Neural cell (in vitro differentiated cells): ENCODE data around the gene PHACTR3.

Experiments
- EP300 ChIP-seq: fragments of 450-650 bp; conservative IDR thresholded peaks from 2 replicates; pipeline ENCODE4 v1.6.1; 2014; ENCODE audit warnings: antibody characterized with exemption, mild to moderate bottlenecking, moderate library complexity; ENCODE audit not compliant: poor library complexity, severe bottlenecking
- EZH2 ChIP-seq: fragments of 200-600, 300-800 bp; shearing (Covaris generic), sonication (generic); IDR thresholded peaks from 2 replicates; pipeline ENCODE4 v1.6.1; 2014; ENCODE audit warnings: antibody characterized with exemption, low read length, borderline replicate concordance, mild to moderate bottlenecking; ENCODE audit not compliant: insufficient read depth, poor library complexity, severe bottlenecking
- RAD21 ChIP-seq: fragments of 450-650 bp; conservative IDR thresholded peaks from 2 replicates; pipeline ENCODE4 v1.6.1; 2014; ENCODE audit warnings: antibody characterized with exemption, mild to moderate bottlenecking, moderate library complexity
- REST ChIP-seq: IDR thresholded peaks from 2 replicates; pipeline ENCODE4 v1.6.1; 2012; ENCODE audit warnings: borderline replicate concordance
- SMC3 ChIP-seq: fragments of 450-650 bp; conservative IDR thresholded peaks from 2 replicates; pipeline ENCODE4 v1.6.1; 2014; ENCODE audit warnings: antibody characterized with exemption, mild to moderate bottlenecking, moderate library complexity; ENCODE audit not compliant: poor library complexity
- TAF1 ChIP-seq: IDR thresholded peaks from 2 replicates; pipeline ENCODE4 v1.6.1; 2012; ENCODE audit warnings: low read depth
- TF ChIP-seq, protein P1 (sequence below): fragments of 450-650 bp; IDR thresholded peaks from 2 replicates; pipeline ENCODE4 v1.5.1; 2014; ENCODE audit warnings: antibody characterized with exemption, mild to moderate bottlenecking, moderate library complexity; ENCODE audit not compliant: poor library complexity, severe bottlenecking

DNA sequence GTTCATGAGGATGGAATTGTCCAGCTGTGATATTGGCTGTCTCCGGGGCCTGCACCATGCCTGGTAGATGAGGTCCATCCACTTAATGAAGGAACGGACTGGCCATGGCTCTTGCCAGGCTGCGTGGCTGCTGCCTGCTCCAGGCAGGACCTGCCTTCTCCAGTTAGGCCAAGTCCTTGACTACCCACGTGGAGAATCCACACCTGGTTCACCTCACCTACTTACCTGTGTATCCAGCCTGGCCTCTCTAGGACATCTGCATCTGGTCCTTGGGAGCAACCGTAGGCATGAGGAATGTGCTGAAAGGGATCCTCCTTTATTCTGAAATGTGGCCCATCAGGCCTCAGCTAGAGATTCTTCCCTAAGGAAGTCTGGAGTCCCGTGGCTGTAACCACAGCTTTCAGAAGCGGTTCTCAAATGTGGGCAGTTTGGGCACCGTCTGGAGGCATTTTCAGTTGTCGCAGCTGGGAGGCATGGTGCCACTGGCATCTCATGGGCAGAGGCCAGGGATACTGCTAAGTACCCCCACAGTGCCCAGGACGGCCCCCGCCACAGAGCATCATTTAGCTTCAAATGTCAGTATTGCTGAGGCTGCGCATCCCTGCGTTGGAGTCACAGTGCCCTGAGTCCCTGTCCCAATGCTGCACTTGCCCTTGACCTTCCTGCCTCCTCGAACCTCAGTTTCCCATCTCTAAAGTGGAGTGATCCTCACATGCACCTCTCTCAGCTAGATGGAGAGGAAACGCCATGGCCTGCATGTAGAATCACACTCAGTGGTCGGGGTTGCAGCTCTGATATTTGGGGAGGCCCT, 67.5 kb downstream of the PHACTR3 start:
- TF ChIP-seq, protein P1, sequence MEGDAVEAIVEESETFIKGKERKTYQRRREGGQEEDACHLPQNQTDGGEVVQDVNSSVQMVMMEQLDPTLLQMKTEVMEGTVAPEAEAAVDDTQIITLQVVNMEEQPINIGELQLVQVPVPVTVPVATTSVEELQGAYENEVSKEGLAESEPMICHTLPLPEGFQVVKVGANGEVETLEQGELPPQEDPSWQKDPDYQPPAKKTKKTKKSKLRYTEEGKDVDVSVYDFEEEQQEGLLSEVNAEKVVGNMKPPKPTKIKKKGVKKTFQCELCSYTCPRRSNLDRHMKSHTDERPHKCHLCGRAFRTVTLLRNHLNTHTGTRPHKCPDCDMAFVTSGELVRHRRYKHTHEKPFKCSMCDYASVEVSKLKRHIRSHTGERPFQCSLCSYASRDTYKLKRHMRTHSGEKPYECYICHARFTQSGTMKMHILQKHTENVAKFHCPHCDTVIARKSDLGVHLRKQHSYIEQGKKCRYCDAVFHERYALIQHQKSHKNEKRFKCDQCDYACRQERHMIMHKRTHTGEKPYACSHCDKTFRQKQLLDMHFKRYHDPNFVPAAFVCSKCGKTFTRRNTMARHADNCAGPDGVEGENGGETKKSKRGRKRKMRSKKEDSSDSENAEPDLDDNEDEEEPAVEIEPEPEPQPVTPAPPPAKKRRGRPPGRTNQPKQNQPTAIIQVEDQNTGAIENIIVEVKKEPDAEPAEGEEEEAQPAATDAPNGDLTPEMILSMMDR: no peak
- TF ChIP-seq EZH2 (no peak), EP300 (no peak), RAD21 (no peak), REST (no peak), TAF1 (no peak), SMC3 (no peak)
